Stimulated activated CD4-positive, alpha-beta T cell treated with anti-CD3 and anti-CD28 coated beads, Interleukin-4, amount 100 ng/mL, for 1 hour (primary cell): ENCODE measurements around the gene FCRL5.
"Not testable (repeated sequence)": the region's sequence is repeated elsewhere in the genome, so short reads cannot be mapped to it uniquely, and the experiment has no call there.

Experiments
- DNase-seq: peaks from one replicate; pipeline ENCODE4 v3.0.0-alpha.2; 2020

The FCRL5 gene

GRCh38 chr1:157551694-157552693 is at the start of gene FCRL5:
Gene FCRL5 (minus strand): TSS chr1:157552515. CDS start chr1:157552362, 153 bp downstream.
- no peak for DNase-seq

- no peak for DNase-seq
Measured at GRCh38 chr1:157600236-157600635, 47.9 kb upstream of the FCRL5 start.

GRCh38 chr1:157597959-157598667 is 45.8 kb upstream of the FCRL5 start, which contains the start of gene FCRL4:
Gene FCRL4 (minus strand): TSS chr1:157598085. CDS start chr1:157597944, 141 bp downstream.
- DNase-seq, result no peak

GRCh38 chr1:157596384-157596783 is 44.1 kb upstream of the FCRL5 start:
- DNase-seq, result no peak

- DNase-seq, result no peak
Measured at GRCh38 chr1:157595356-157595755, 43.0 kb upstream of the FCRL5 start.

- DNase-seq, result no peak
Measured at GRCh38 chr1:157585984-157586383, 33.7 kb upstream of the FCRL5 start.

- no peak for DNase-seq
Measured at GRCh38 chr1:157584503-157584902, 32.2 kb upstream of the FCRL5 start.

GRCh38 chr1:157580828-157581210 is 28.5 kb upstream of the FCRL5 start:
- no peak for DNase-seq

- no peak for DNase-seq
Measured at GRCh38 chr1:157580179-157580827, 28.0 kb upstream of the FCRL5 start.

GRCh38 chr1:157577420-157577819 is 25.1 kb upstream of the FCRL5 start:
- no peak for DNase-seq

GRCh38 chr1:157575744-157576143 is 23.4 kb upstream of the FCRL5 start:
- no peak for DNase-seq

GRCh38 chr1:157574836-157575235 is 22.5 kb upstream of the FCRL5 start:
- no peak for DNase-seq

- no peak for DNase-seq
Measured at GRCh38 chr1:157566484-157567300, 14.4 kb upstream of the FCRL5 start.

- no peak for DNase-seq
Measured at GRCh38 chr1:157562515-157562914, 10.2 kb upstream of the FCRL5 start.

- DNase-seq, result no peak
Measured at GRCh38 chr1:157558119-157558518, 5.8 kb upstream of the FCRL5 start.

- not testable (repeated sequence) for DNase-seq
Measured at GRCh38 chr1:157548081-157548480, 4.2 kb downstream of the FCRL5 start.

GRCh38 chr1:157542676-157543075 is 9.6 kb downstream of the FCRL5 start:
- no peak for DNase-seq

GRCh38 chr1:157540852-157541251 is 11.5 kb downstream of the FCRL5 start:
- no peak for DNase-seq

GRCh38 chr1:157540160-157540748 is 12.1 kb downstream of the FCRL5 start:
- no peak for DNase-seq

- DNase-seq, result no peak
Measured at GRCh38 chr1:157539568-157539967, 12.7 kb downstream of the FCRL5 start.

GRCh38 chr1:157532569-157532968 is 19.7 kb downstream of the FCRL5 start:
- DNase-seq, result no peak
